GM21367 (cell line): ENCODE measurements around the gene SACM1L.
"Not testable (repeated sequence)": the region's sequence is repeated elsewhere in the genome, so short reads cannot be mapped to it uniquely, and the experiment has no call there.

Experiments
- ATAC-seq: cut with Tn5 transposase; IDR thresholded peaks from one replicate; pipeline ENCODE4 v1.9.1; 2021; ENCODE audit not compliant: unreplicated experiment

SACM1L gene

DNA sequence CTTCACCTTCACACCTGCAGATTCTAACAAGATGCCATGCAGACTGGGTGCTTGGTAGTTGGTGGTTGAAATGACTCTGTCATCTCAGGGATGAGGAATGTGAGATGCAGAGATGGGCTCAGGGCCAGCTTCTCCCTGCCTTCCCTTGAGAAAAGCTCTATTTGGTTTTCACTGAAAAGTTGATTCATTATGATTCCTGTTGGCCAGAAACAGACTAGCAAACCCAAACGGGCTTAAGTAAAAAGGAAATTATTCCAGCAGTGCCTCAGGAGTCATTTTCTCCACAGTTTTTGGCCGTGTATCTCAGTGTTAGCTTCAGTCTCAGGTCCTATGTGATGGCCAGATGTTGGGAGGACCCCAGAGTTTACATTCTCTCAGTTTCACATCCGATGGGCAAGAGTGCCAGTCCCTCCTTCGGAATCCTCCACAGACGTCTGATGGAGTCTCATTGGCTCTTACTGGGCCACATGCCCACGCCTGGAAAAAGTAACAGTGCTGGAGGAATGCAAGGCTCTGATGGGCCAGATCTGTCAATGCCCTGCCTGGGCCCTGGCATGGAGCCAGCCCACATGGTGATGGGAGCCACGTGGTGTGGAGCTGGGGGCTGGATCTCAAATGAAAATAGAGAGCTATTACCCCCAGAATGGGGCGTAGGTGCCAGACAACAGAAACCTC lies 22.3 kb upstream of the SACM1L start:
- no peak for ATAC-seq

GRCh38 chr3:45667569-45667934 lies 21.6 kb upstream of the SACM1L start:
- ATAC-seq = no peak

DNA sequence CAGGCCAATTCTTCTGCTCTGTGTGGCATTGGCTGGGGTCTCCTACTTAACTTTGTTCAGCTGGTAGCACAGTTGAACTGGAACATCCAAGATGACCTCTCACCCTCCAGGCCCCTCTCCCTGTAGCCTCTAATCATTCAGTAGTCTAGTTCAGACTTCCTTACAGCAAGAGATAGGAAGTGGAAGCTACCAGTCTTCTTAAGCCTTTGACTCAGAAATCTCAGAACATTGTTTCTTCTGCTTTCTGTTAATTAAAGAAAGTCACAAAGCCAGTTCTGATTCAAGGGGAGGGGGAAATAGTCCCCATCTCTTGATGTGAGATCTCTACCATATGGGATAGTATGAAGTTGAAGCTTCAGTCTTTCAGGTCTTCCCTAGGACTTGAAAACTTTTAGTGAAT lies 18.8 kb upstream of the SACM1L start:
- ATAC-seq = no peak

DNA sequence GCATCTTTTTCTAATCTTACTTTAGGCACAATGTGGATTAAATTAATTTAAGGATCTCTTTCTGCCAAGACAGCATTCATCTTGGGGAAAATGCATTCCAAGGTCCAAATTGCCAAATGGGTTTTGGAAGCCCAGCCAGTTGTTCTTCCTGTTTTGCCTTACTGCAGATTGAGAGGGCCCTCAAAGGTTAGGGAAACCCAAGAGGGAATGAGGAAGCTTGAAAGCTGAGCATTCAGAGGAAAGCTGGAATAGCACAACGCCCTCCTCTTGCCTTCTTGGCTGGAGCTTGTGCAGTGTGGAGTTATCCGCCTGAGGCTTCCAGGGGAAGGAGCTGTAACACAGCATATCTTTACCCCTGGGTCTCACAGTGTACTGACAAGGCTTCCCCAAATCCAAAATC lies 18.2 kb upstream of the SACM1L start:
- no peak for ATAC-seq

- ATAC-seq = no peak
Measured at GRCh38 chr3:45673273-45673672, 15.9 kb upstream of the SACM1L start.

GRCh38 chr3:45676325-45677032 lies 12.7 kb upstream of the SACM1L start:
- no peak for ATAC-seq

DNA sequence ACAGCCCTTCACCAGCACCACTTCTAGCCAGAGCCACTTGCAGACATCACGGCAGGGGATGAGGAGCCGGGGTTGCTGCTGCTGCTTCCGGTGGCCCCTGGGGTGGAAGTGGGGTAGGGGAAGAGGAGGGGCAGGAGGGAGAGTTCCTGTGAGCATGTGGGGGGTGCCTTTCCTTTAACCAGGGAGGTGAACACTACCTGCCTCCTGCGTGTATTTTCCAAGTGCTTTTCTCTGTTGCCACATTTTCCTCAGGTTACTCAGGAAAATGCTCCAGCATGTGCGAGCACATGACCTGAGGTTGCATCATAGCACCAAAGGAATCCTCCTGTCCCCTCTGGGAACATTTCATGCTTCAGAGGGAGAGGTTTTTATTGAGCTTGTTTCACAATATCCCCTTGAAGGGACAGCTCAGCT lies 12.2 kb upstream of the SACM1L start:
- ATAC-seq = no peak

DNA sequence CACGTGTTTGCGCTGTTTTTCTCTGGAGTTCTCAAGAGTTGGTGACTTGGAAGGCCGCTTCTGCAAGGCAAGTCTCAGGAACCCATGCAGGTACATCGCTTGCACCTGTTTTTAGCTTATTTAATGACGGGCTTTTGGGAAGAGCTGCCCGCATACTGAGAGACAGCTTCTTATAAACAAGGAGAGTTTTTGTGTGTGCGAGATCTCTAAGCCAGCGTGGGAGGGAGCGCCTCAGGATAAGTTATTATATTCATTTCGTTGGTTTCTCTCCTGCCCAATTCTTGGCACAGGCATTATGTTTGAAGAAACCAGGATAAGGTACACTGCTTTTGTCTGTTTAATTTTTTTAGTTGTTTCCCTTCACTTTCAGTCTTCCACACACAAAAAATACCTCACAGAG lies 11.4 kb upstream of the SACM1L start:
- no peak for ATAC-seq

DNA sequence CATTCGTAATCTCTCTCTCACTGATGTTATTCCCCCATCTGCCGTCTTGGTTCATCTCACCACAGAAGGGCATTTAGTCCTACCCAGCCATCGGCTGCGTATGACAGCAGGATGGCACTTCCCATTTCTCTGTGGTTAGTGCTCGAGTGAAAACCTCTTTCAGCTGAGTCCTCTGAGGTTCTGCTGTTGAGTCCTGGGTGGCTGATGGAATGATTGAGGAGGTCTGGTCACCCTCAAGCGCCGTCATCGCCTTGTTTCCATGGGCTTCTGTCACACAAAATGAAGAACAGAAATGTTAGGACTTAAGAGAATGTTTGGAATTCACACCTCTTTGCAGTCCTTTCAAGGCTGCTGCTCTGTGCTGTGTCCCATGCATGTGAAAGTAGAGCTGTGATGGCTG lies 9.4 kb upstream of the SACM1L start:
- ATAC-seq = no peak

- ATAC-seq = no peak
Measured at GRCh38 chr3:45681221-45681620, 8.0 kb upstream of the SACM1L start.

DNA sequence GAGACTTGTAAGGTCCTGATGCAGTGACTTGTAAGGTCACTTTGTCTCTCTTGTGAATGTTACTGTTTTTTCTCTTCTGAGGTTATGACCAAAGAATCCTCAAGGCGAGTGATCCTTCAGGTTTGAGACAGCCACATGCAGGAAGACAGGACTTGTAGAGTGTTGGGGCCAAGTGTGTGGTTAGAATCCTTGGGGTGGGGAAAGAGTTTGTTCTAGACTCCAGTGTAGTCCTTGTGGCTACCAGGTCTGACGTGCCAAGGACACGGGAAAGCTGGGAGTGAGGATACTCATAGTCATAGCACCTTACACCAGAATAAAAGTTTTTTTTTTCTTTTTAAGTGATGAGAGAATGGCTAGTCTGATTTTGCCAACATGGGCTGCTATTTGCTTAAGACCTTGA lies 7.3 kb upstream of the SACM1L start:
- no peak for ATAC-seq

GRCh38 chr3:45682311-45682710 lies 6.9 kb upstream of the SACM1L start:
- ATAC-seq = no peak

GRCh38 chr3:45682786-45683185 lies 6.4 kb upstream of the SACM1L start:
- ATAC-seq = no peak

GRCh38 chr3:45683417-45684326 lies 5.5 kb upstream of the SACM1L start:
- no peak for ATAC-seq

- ATAC-seq = no peak
Measured at GRCh38 chr3:45684327-45684892, 4.8 kb upstream of the SACM1L start.

- ATAC-seq = not testable (repeated sequence)
Measured at GRCh38 chr3:45685722-45686121, 3.5 kb upstream of the SACM1L start.

GRCh38 chr3:45686850-45687249 lies 2.3 kb upstream of the SACM1L start:
- ATAC-seq = no peak

- ATAC-seq = no peak
Measured at GRCh38 chr3:45687828-45688193, 1.4 kb upstream of the SACM1L start.

DNA sequence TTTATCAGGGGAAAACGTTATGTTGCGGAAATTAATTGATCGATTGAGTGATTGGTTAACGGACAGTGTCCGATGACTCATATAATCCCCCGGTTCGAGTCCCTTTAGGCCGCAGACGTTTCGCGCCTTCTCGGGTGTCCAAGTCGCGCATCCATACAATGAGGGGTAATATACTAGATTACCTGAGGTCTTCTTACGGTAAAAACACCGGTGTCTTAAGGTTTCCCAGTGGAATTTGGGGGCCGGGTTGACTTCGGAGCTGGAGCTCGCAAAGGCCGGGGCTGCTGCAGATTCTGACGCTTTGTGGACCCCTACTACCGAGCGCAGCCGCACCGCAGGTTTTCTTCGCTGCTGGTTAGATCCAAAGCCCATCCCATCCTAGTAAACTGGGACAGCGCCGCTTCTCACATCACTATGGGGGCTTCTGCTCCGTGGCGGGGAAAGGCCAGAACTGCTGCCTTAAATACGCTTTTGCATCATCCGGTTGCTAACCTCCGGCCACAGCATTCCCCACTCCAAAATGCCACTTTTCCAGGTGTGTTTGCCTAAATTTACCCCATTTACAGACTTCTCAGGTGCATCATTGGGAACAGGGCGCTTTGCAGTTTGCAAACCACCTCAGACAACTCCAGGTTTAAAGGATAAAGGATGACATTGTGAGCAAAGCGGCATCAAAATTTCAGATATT lies 858 bp upstream of the SACM1L start:
- ATAC-seq = peak; percentile 1

- no peak for ATAC-seq
Measured at GRCh38 chr3:45689787-45690145, 570 bp downstream of the SACM1L start.
